HG02642 (cell line): Measurements from ENCODE around the gene CDIPT.
A peak's percentile ranks its signal among the peaks of the same experiment; 100 is the strongest.
"Not testable (repeated sequence)": the region's sequence is repeated elsewhere in the genome, so short reads cannot be mapped to it uniquely, and the experiment has no call there.

Experiments used
- ATAC-seq: cut with Tn5 transposase; IDR thresholded peaks from one replicate; pipeline ENCODE4 v1.9.1; 2021; ENCODE audit warnings: mild to moderate bottlenecking; ENCODE audit not compliant: unreplicated experiment, poor library complexity

Gene CDIPT

DNA sequence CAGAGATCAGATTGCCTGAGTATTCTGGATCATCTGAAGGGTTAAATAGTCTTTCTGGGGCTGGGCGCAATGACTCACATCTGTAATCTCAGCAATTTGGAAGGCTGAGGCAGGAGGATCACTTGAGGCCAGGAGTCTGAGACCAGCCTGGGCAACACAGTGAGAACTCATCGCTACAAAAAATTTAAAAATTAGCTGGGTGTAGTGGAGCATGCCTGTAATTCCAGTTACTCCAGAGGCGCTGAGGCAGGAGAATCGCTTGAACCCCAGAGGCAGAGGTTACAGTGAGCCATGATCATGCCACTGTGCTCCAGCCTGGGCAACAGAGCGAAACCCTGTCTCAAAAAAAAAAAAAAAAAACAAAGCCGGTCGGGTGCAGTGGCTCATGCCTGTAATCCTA, 27.1 kb downstream of the CDIPT start:
- no peak for ATAC-seq

DNA sequence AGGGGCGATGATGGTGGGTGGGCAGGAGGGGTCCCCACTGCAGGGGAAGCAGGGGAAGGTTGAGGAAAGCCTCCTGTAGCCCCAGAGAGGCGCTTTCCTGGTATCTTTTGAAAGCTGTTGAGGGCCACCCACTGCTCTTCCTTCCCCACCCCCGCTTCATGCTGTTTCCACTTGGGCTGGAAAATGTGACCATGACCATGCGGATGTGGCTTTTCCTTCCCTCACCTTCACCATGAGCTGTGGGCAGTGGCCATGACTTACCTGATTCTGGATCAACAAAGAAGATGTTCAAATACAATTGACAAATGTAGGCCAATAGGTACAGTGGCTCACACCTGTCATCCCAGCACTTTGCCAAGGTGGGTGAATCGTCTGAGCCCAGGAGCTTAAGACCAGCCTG, 28.9 kb downstream of the CDIPT start:
- ATAC-seq: no peak

DNA sequence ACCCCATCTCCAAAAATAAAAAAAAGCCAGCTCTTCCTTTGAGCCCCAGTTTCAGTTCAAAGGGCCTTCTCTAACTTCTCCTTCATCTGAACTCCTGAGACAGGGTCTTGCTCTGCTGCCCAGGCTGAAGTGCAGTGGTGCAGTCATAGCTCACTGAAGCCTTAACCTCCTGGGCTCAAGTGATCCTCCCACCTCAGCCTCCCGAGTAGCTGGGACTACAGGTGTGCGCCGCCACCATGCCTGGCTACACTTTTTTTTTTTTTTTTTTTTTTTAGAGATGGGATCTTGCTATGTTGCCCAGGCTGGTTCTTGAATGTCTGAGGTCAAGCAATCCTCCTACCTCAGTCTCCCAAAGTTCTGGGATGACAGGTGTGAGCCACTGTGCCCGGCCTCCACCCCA, 29.8 kb downstream of the CDIPT start:
- ATAC-seq: not testable (repeated sequence)

DNA sequence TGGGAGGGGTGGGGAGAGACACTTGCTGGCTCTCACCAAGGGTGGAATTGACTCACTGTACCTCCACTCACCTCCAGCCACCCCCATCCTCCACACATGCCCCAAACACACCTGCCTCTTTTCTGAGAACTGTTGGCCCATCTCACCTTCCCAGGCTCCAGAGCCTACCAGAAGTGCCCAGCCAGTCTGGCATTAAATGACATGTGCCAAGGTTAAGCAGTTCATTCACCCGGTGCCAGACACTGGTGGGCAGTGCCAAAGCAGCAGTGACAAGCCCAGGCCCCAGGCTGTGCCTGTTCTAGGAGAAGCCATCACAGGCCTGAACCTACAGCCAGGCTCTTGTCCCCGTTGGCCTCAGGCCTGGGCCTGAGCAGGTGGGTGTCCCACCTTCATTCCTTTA, 31.5 kb downstream of the CDIPT start:
- no peak for ATAC-seq

DNA sequence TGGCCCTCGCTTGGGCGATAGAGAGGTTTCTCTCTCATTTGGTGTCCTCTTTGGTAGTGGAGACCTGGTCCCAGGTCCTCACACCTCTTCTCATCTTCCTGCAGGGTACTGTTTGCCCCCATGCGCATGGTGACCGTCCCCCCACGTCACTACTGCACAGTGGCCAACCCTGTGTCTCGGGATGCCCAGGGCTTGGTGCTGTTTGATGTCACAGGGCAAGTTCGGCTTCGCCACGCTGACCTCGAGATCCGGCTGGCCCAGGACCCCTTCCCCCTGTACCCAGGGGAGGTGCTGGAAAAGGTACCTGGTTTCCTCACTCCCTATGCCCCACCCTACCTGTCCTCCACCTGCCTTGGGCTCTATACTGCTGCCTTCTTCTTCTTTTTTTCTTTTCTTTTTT, 32.3 kb downstream of the CDIPT start:
- no peak for ATAC-seq

DNA sequence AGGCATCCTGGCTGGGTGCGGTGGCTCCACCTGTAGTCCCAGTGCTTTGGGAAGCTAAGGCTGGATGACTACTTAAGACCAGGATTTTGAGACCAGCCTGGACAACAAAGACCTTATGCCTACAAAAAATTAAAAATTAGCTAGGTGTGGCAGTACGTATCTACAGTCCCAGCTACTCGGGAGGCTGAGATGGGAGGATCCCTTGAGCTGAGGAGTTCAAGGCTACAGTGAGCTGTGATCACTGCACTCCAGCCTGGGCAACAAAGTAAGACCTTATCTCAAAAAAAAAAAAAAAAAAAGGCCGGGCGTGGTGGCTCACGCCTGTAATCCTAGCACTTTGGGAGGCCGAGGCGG, 36.7 kb downstream of the CDIPT start:
- no peak for ATAC-seq

DNA sequence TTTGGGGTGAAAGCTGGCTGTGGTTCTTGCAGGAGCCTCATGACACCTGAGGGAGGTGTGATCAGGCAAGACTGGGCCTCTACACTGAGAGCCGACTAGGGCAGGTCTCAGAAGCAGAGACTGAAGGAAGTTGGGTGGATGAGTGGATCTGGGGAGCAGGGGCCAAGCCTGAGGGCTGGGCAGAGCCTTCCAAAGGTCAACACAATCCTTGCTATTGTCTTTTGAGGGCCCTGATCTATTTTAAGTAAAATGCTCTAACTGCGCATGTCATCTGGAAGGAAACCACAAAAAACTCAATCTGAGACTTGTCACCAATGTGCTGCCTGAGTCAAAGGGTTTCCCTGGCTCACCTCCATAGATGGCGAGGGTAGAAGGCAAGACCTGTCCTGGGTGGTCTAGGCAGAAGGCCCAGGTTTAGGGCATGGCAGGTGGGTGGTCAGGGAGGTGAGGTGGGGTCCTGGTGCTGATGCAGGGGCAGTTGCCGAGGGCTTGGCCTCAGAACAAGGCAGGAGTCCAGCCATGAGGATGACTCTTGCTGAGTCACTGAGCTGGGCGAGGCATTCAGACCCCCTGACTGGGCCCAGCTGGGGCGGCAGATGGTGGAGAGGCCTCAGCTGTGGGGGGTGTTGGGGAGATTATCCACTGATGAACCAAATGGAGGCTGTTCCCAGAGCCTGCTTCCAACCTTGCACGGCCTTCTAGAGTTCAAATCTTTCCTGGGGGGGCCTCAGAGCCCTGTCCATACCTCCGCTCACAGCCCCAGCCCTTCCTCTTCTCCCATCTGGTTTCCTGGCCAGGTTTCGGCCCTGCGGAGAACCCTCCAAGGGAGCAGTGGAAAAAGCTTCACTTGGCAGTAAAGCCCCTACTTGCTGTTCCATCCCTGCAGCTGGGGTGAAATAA, 37.6 kb downstream of the CDIPT start:
- ATAC-seq: no peak

DNA sequence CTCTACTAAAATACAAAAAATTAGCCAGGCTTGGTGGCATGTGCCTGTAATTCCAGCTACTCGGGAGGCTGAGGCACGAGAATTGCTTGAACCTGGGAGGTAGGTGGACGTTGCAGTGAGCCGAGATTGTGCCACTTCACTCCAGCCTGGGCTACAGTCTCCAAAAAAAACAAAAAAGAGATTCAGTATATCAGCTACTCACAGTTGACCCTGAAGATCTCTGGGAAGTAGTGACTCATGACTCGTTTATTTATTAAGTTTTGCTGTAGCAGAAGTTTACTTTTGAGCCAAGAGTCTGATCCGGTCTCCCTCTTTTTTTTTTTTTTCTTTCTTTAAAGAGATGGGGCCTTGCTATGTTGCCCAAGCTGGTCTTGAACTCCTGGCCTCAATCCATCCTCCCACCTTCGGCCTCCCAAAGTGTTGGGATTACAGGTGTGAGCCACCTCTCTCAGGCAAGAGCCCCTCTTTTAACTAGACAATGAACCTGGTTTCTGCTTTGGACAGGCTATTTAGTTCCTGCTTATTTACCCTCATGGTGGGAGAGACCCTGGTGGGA, 38.4 kb downstream of the CDIPT start:
- ATAC-seq: no peak

DNA sequence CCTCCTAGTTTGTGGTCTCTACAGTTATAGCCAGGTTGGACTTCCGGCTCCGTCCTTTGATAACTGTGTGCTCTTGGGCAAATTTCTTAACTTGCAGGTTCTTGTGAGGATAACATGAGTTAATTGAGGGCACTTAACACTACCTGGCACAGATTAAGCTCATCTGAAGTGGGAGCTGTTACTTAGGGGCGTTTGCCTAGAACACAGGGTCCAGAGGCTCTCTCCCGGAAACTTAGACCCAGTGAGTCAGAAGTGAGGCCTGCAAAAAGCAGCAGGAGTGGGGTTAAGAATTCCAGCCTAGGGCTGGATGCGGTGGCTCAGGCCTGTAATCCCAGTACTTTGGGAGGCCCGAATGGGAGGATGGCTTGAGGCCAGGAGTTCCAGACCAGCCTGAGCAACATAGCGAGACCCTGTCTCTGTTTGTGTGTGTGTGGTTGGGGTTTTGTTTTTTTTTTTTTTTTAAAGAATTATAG, 41.3 kb downstream of the CDIPT start:
- no peak for ATAC-seq

DNA sequence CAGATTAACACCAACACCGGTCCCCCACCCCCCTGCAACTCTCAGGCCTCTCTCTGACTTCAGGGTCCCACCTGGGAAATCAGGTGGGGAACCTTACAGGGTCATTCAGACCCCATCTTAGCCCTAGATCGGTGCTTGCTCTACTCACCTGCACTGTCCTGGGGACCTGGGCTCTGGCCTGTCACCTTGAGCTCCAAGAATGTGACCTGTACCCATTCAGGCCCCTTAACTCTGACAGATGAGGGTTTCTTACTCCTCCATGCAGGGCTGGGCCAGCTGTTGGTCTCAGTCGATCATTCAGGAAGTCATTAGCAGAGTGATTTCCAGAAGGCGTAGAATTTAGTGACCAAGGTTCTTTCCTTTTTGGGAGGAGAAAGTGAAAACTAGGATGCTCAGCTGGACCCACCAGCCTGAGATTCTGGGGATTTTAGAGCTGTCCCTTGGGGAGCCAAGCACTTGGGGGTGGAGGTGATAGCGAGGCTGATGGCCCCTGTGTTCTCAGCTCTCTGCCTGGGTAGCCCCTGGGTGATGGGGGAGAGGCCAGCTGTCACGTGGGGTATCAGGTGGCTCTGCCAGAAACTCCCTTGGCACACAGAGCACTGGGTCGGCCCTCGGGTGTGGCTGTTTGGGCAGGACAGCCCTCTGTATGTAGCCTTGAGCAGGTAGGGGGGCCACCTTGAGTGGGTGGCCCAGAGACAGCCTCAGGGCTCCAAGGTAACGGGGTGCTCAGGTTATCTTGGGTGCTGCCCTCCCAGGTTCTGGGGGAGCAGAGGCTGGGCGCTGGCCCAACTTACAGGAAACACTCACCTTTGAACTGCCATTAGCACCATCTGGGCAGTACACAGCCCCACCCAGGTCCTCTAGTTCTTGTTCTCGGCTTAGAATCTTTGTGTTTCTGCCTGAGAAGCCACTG, 42.0 kb downstream of the CDIPT start:
- peak; percentile 41 for ATAC-seq

DNA sequence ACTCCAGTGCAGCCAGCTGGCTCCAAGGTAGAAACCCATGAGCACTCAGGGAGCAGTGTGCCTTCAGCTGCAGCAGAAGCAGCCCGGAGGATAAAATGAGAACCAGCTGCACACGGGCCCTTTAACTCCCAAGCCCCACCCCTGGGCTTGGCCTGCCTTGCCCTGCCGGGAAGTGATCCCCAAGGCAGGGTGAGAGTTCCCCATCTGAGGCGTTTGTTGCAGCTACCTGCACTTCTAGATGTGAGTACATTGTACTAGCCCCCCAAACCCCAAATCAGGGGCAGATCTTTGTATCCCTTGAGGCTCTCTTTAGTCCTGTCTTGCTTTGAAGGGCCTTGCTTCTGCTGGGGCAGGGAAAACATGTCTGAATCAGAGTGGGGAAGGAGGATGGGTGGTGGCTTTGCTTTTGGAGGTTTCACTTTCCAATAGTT, 42.7 kb downstream of the CDIPT start, which contains the start of gene MVP:
TSS of gene MVP (plus strand) at position 192 of the 431 bp plus-strand sequence. CDS start 10,088 bp downstream, outside the sequence.
- no peak for ATAC-seq

DNA sequence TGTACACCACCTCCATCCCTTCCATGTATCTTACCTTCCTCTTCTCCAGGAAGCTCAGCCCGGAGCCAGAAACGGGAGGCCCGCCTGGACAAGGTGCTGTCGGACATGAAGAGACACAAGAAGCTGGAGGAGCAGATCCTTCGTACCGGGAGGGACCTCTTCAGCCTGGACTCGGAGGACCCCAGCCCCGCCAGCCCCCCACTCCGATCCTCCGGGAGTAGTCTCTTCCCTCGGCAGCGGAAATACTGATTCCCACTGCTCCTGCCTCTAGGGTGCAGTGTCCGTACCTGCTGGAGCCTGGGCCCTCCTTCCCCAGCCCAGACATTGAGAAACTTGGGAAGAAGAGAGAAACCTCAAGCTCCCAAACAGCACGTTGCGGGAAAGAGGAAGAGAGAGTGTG, 43.5 kb downstream of the CDIPT start:
- no peak for ATAC-seq

DNA sequence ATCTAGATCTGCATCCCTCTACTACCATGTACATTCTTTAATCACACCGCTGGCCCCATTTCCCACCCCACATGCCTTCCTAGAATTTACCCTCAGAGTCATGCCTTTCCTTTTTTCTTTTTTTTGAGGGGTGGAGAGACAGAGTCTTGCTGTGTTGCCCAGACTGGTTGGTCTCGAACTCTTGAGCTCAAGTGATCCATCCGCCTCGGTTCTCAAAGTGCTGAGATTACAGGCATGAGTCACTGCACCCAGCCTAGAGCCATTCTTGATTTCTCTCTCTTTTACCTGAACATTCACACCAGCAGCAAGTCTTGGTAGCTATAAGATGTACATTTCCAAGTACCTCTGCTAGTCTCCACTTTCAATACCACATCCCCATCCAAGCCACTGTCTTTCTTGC, 44.9 kb downstream of the CDIPT start:
- ATAC-seq: no peak

DNA sequence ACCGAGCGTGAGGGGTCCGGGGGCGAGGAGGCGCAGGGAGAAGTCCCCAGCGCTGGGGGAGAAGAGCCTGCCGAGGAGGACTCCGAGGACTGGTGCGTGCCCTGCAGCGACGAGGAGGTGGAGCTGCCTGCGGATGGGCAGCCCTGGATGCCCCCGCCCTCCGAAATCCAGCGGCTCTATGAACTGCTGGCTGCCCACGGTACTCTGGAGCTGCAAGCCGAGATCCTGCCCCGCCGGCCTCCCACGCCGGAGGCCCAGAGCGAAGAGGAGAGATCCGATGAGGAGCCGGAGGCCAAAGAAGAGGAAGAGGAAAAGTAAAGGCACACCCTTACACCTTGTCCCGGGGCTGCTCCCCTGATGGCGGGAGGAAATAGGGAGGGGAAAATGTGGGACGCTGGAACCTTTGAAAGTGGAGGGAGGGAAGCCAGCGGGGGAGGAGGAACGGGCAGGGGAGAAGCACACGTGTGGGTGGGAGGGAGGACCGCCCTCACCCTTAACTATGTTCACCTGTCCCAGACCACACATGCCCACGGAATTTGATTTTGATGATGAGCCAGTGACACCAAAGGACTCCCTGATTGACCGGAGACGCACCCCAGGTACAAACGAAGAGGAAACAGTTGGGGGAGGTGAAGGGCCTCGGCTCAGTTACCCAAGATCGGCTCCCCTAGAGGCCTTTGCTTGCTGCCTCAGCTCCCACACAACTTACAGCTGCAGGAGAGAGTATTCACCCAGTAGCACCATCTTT, 46.2 kb downstream of the CDIPT start:
- peak; percentile 18 for ATAC-seq

DNA sequence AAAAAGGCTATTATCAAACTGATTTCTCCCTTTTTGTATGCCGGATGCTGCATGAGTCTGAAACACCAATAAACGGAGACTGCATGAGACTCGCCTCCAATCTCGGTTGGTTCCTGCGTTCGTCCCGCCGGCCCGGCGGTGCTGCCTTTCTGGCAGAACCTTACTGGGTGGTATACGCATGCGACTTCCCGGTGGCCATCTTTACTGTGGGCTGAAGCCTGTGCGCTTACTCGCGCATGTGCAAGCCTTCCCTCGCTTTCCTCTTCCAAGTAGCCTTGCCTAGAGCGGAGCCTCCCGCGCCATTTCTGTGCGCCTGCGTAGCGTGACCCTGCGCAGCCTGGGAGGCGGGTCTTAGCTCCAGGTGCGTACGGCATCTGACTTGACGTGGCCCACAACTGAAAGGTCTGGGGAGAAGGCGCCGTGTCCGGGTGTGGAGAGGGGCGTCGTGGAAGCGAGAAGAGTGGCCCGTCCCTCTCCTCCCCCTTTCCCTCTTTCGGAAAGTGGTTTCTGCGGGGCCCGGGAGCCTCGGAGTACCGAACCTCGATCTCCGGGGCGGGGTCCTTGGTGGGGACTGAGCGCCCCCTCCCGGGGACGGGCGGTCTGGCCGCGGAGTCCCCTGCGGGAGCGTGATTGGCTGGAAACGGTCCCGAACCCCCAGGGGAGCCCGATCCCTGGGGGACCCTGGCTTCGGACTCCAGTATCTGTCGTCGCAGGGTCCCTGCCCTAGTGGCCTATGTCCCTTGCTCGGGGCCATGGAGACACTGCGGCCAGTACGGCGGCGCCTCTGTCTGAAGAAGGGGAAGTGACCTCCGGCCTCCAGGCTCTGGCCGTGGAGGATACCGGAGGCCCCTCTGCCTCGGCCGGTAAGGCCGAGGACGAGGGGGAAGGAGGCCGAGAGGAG, 47.0 kb downstream of the CDIPT start, which contains the start of gene PAGR1:
TSS of gene PAGR1 (plus strand) at position 360 of the 901 bp plus-strand sequence. CDS start at position 734, 374 bp downstream.
- ATAC-seq: peak; percentile 67

DNA sequence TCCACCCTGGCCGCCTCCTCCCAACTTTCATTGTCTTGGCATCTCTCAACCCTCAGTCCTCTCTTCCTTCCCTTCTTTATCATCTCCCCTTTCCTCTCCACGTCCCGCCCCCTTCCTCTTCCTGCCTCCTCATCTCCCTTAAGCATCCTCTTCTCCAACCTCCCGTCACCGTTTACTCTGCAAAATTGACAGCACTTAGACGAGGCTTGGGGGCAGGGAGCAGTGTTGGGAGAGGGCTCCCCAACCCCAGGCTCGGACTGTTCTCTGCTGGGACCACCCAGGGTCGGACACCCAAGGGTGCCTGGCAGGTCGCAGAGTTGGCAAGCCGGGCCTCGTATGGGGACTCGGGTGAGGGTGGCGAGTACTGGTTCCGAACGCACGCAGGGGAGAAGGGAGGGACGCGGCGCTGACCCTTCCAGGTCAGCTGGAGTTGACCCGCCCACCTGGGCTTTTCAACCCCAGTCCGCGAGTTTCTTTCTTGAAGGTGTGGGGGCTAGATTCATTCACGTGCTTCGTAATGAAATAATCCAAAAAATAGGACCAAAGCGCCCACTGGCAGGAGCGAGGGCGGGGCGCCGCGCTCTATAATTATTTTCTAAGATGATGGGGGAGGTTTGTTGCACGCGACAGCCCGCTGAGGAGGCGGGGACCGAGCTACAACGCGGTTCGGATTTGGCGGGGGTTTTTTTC, 47.8 kb downstream of the CDIPT start:
- no peak for ATAC-seq

DNA sequence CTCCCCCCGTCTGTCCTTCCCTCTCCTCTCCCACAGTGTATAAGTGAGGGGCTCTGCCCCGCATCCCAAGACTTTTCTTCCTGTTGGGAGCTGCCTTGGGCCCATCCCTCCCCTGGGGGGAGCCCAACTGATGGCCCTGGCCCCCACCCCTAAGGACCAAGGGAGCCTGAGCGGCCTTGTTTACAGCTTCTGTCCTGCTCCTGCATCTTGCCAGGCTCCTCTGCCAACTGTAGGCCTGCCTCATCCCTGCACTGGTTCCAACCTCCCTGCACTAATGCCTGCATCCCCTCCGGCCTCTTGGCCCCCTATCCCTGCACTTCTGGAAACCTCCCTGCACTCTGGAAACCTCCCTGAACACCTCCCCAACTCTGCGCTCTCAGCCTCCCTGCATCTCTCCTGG, 48.4 kb downstream of the CDIPT start:
- ATAC-seq: no peak
